Stimulated activated CD4-positive, alpha-beta T cell treated with anti-CD3 and anti-CD28 coated beads, Interleukin-12 subunit alpha, Interleukin-12 subunit beta, amount 100 ng/mL, for 24 hours (primary cell): ENCODE data around the gene CACNA2D3.

Experiments
- DNase-seq, 2 experiments: peaks; one replicate each; pipeline ENCODE4 v3.0.0-alpha.2; 2020; ENCODE audit warnings: low read depth in 2 of 2

Gene CACNA2D3

DNA sequence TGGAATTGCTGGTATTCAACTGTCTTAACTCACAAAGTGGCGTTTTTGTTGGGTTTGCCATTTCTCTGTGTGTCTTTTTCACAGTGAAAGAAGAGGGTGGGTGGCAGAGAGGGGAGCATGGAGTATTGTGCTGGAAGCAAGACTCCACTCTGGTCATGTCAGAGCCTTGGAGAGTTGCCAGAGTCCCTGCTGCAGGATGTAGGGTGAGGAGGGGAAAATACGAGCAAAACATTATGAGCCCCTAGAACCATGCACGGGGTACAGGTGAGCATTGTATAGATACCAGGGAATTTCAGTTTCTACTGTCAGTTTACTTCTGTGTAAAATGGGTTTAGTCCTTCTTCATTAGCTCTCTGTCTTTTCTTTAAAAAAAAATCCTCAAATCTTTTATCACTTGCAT is 249.9 kb downstream of the CACNA2D3 start:
- no peak for DNase-seq

DNA sequence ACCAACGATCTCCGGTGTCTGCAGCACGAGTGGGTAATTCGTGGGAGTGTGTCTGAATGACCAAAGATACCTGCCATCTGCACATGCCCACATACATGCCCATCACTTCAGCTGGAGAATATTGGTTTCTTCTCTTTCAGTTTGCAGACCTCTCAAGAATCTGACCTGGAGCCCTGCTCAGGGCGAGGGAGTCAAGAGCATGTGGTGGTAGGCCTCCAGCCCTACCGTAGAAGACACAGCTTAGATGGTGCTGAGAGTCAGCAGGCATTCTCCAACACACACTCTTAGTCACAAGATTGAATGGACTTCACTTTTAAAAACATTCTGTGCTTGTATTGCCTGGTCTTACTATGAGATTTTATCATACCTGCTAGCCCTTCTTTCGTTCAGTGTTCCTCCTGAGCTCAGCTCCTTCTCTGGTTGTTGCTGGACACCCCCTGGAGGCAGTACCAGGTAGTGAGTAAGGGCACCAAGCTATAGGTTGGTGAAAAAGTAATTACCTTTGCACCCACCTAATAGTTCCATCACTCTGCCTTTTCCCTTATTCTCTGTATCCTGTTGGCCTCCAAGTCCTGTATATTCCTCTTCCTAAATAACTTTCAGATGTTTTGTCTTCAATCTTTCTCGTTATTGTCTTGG is 252.0 kb downstream of the CACNA2D3 start:
- DNase-seq = peak in 1 of 2 experiments; percentile 2

DNA sequence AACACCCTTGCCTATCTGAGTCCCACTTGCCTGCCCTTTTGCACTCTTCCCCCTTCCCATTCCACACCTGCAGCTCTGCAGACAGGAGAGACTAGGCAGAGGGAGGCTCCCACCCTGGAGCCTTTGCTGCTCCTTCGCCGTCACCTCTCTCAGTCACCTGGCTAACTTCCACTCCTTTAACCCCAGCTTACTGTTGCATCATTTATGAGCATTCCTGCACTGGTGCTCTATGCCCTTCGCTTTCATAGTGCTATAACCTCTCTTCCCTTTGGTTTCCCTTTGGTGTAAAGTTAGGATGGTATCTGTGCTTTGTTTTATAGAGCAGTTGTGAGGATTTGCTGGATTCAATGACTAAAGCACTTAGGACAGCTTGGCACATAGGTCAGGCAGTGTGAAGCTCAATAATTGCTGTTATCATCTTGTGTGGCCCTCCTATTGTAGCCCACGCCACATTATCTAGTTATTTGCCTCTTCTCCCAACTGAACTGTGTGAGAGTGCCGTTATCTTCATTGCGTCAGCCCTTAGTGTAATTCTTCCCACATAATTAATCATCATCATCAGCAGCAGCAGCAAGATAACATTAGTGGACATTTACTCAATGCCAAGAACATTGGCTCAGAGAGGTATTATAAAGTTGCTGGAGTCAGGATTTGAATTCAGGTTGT is 253.9 kb downstream of the CACNA2D3 start:
- DNase-seq = no peak

DNA sequence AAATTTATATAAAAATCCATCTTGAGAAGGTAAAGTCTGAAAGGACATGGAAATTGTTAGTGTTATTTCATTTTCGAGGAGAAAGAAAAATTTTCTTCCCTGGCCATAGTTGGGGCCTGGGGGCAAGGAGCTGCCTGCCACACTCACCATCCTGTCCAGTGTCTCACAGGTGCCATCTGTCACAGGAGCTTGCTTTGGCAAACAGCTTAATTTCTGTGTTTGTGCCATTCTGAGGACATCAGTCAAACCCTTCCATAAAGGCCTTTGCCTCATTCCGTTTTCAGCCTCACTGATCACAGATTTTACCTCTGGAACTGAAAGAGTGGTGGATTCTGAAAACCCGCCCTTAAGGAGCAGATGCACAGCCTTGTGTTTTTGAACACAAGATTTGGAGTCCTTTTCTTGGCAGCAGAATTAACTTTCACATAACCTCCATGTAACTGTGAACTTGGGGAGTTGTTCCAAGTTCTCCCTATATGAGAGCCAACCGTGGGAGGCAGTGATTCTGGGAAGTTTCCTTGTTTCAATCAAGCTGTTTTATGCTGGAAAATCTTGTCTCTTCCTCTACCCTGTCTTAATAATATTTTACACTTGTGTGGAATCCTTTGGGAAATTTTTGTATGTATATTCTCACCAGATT is 254.7 kb downstream of the CACNA2D3 start:
- no peak for DNase-seq

DNA sequence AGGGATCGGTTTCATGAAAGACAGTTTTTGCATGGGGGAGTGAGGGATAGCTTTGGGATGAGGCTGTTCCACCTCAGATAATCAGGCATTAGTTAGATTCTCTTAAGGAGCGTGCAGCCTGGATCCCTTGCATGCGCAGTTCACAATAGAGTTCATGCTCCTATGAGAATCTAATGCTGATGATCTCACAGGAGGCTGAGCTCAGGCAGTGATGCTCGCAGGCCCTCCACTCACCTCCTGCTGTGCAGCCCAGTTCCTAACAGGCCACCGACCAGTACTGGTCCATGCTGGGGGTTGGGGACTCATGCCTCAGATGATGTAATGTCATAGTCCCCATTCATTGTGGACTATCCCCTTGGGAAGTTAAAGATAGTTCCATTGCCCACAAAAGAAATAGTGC is 255.8 kb downstream of the CACNA2D3 start:
- DNase-seq = no peak

DNA sequence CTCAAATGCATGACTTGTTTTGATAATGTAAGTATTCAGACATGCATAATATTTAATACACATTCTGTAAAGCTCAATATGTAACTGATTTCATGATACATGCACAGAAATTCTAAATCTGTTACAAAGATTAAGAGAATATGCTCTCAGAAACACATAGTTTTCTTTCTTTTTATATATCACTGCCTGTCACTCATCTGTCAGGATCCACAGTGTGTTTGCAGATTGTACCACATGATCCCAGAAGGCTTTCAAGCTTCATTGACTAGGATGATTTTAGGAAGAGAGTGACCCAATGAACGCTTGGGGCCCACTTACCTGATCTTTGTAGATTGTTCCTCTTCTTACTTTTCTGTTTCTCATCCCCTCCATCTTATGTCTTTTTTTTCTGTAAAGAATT is 261.9 kb downstream of the CACNA2D3 start:
- no peak for DNase-seq

DNA sequence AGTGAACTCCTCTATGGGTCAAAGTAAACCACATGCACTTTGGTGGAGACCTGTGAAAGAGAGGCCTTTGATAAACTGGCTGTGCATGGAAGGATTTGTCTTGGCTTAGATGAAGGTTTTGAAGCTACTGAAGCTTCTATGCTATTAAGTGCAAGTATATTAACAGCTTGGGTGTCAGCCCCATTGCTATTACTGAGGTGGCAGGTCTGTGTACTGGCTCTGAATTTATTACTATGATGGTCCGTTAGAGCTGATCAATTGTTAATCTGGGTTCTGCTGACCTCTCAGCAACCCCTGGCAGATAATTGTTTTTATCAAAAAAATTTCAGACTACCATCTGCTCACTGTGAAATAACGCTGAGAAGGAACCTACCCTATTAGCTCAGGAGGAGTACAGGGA is 268.2 kb downstream of the CACNA2D3 start:
- no peak for DNase-seq

DNA sequence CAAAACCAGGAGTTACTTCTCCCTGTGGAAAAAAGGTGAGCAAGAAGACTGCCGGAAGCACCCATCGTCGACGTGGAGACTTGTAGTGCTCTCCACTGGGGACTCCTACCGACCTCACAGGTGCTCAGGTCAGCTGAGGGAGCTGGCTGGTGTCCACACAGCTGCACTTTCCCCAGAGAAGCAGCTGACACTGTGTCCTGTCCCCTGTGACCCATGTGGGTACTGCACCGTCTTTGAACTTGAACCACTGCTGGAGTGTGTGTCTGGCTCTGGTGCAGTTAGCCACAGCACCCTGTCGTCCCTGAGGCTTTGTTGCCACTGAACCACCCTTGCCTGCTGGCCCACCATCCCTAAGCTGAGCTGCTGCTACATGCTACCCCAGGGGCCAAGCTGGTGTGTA is 270.8 kb downstream of the CACNA2D3 start:
- no peak for DNase-seq

DNA sequence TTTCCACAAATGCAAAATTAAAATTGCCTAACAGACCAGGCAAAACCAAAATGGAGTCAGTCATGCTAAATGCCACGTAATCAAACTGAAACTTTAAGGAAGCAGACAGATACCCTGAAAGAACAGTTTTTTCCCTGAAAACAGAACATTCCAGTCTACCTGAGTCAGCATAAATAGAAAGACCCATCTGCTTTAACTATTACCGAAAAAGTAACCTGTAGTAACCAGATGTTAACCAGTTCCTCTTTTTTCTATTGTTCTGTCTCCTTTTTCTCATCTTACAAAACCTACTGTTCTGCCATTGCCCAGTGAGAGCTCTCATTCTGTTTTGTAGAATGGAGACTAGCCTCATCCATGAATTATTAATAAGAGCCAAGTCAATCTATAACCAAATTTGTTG is 286.0 kb downstream of the CACNA2D3 start:
- DNase-seq = no peak

DNA sequence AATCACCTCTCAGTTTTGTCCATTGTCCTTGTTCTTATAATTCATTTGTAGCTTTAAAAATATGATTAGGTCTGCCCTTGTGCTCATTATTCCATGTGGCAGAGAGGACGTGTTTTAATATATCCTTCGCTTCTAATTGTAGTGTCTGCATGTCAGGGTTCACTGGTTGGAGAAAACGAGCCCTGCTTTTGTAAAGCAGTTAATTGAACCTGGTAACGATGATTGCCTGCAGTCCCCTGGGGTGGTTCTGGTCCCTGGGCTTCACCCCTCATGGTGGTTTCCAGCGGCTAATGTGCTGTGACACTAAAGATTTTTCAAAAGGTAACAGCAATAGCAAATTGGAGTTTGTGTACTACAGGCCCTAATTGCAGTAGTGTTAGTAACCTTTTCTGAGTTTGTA is 299.6 kb downstream of the CACNA2D3 start:
- no peak for DNase-seq

DNA sequence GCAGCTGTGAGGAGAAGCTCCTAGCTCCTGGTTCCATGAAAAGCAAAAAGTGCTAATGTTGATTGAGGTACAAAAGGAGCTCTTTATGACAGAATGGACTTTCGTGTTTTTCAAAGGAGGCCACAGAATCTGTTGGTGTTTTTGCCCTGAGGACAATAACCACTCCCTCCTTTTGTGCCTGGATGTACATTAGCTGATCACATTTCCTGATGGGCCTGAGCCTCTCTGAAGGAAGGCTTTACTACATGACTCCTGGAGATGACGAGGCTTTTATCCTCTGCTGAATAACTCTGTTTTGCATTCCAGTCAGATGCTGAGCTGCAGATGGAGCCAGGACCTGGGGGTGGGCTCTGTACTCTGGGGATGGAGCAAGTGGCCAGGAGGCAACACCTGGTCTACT is 301.9 kb downstream of the CACNA2D3 start:
- DNase-seq = no peak

DNA sequence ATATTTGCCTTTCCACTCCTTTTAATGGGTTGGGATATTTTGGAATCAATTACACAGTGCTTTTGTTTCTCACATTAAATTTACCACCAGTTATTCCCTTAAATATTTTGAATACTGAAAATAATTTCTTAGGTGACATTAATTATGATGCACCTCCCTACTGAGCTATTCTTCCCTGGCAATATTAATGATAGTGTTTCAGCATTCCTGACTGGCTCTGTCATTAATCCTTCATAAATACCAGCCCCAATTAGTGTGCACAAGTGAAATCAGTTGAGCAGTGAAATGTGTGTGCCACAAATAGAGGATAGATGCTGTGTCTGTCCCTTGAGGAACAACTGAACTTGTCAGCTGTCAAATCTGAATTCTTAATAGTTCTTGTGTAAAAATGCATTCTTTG is 304.0 kb downstream of the CACNA2D3 start:
- no peak for DNase-seq

DNA sequence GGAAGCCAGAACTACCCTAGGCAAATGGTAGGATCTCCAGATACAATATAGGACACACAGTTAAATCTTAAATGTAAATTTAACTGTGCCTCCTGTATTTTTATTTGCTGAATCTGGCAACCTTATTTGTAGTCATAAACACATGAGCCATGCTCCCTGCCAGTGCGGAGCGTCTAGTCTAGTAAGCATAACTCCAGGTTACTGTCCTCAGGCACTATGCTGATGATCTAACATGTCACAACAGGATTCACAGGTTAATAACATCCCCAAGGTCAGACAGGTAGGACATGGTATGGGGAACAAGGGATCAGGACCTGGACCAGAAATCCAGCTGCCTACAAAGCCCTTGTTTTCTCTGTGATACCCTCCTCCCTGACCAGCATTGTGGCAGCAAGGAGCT is 305.1 kb downstream of the CACNA2D3 start:
- DNase-seq = no peak

DNA sequence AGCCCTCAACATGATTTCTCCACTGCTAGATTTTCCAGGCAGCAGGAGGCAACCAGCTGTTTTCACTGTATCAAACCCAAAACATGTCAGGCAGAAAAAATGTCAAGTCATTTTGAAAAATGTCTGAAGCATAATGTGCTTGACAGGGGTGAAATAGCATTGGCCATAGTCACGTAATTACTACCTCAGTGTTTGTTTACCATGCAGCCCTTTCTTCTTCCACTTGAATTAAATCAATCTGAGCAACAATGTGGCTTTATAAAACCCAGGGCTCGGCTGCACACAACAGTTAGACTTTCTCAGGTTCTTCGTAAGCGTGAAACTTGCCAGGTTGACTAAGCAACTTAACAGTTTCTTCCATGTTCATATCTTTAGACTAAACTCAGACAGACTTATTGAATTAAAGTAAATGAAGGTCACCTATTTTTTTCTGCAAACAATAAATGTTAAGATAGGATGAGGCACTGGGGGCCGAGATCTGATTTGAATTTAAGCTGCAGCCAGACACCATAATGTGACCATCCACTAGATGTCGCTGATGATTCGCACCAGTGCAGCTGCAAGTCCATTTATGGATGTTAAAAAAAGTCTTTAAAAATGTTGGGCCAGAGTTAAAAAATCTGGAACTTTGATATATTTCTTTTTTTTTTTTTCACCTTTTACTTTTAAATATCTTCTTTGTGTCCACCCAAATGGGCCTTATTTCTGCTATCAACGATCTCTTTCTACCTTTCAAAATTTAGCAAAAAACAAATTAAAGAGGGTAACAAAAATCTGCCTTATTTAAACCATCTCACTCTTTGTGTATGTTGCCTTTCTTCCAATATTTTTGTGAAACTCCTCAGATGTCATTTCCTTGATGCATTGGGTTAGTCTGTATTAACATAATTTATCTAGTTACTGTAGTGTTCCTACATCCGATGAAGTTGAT is 305.9 kb downstream of the CACNA2D3 start:
- DNase-seq = peak in 1 of 2 experiments; percentile 47

DNA sequence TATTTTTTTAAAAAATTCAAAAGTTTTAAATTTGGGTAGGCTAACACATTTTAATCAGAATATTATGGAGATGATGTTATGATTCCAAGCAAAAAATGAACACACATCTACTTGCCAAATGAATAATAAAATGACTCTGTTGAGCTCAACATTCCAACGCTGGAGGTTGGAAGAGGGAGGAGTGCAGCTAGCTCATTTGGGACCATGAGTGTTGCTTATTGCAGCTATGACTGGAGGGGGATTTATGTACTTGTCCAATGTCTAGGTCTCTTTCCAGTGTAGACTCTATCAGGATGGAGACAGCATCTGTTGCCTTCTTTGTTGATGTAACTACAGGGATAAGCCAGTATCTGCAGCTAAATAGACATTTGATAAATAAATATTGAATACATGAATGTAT is 310.6 kb downstream of the CACNA2D3 start:
- no peak for DNase-seq

DNA sequence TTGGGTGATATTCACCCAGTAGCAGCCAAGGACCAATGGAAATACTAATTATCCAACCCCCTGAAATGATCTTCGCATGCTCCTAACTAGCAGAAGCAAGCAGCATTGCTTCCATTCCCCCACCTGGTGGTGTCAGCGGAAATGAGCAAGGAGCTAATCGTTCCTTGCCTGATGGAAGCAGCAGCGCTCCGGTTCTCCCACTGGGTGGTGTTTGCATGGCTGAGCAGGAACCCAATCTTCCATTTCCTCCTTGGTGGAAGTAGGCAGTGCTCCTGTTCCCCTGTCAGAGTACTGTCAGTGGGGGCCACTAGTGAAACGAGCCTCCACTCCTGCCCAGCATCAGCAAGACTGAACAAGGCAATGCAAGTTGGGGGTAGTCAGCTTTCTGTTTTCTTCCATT is 311.5 kb downstream of the CACNA2D3 start:
- DNase-seq = no peak

DNA sequence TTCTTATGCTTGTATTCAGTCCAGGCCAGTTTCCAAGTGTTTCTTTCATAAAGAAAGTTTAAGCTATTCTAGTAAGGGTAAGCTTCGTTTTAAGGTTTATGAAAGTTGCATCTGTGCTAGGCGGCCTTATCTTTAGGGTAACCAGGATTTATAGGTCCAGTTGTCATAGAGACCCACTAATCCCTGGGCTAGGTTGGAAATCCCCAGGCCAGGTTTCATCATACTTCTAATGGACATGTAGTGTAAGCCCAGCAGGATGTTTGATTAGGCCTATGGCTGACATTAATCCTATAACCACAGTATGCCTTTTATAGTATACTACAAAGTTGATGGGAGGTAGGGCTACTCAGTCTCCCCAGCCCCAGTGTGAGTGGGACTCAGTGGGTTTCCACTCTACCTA is 312.4 kb downstream of the CACNA2D3 start:
- DNase-seq = no peak

DNA sequence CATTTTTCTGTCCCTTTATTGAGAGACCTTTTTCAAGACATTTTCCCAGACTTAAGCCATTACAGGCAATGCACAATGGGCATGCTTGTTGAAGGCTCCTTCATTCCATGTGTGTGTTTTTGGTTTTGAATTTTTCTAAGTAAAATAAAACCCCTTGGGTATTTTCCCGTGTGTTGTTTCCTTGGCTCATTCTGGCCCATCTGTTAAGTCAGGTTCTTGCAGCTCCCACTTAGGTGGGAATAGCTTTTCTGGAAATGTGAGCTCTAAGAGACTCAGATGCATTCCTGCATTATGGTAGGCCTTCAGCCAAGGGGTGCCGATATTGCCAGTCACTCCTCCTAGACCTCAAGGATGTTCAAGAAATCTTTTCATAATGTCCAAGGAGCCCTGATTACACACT is 314.9 kb downstream of the CACNA2D3 start:
- no peak for DNase-seq

DNA sequence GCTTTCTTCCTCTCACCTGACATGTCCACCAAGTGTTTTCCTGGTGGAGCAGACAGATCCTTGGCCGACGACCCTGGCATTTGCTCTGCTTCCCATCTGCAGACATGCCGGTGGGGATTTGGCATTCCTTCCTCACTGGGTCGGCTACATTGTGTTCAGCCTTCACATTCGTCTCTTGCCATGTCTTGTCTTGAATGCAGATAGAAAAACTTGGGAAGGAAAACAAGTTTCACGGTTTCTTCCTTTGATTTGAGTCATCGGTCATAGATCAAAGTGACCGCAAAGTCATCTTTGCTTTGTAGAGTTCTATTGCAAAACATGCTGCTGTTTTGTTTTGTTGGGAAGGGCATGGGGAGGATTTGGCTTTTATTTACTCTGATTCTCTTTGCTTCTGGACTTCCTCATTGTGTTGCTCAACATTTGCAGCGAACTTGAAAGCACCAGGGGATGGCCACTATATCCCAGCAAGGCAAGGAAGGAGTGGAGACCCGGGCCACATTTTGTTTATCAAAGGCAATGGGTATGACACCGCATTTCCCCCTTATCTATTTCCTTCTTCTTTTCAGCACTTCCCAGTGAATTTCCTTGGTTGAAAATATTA is 321.3 kb downstream of the CACNA2D3 start:
- no peak for DNase-seq

DNA sequence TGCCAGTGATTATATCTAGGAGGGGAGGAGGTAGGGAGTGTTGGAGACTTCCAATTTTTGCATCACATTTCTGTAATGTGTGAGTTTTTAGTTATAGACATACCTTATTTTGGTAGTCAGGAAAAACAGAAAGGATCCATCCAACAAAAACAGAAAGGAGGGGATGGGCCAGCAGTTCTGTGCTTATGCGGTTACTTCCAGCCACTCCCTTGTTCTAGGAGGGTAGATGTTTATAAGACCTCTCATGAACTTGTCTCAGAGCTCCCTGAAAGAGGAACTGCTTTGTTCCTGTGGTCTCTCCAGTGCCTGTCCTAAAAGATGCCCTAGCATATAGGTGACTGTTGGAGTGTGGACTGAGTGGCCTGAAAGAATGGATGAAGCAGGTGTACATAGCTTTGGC is 323.3 kb downstream of the CACNA2D3 start:
- DNase-seq = no peak

DNA sequence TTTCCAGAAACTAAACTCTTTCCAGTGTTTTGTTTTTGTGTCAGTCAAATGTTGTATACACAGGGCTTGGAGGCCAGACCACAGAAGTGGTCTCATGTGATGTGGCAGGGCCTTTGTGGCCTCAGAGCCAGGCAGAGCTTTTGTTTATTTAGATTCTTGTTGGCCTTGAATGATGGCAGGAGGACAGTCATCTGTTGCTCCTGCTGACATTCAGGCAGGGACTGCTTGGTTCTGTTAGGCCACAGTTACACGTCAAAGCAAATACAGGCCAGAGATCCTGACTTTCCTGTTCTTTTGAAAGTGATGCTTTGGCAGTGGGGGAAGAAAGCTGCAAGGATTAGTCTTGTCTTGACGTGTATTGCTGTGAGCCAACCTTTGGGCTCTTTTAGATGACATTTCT is 325.1 kb downstream of the CACNA2D3 start:
- DNase-seq = no peak

DNA sequence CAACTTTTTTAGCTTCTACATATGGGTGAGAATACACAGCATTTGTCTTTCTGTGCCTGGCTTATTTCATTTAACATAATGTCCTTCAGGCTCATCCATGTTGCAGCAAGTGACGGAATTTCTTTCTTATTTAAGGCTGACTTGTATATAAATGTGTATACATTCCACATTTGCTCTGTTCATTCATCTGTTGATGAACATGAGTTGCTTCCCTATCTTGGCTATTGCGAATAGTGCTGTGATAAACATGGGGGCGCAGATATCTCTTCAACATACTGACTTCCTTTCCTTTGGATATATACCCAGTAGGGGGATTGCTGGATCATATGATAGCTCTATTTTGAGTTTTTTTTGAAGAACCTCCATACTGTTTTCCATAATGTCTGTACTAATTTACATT is 332.5 kb downstream of the CACNA2D3 start:
- no peak for DNase-seq
